Measurements from ENCODE around the gene FAM53B.

FAM53B gene

DNA sequence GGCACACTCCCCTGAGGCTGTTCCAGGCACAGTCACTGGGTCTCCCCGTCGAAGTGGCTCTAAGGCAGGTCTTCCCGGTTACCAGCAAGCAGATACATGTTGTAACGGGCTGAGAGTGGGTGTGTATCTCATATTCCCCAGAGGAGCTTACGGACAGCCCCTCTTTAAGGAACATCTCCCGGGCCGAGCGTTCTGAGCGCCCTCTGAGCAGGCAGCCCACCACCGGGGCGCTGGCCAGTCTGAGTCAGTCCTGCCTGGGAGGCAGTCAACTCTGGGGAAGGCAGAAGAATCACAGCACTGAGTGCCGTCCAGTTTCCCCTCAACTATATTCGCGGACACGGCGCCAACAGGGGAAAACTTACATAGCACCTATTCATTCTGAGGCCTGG lies 165.2 kb downstream of the FAM53B start:
- TF ChIP-seq, protein P1, sequence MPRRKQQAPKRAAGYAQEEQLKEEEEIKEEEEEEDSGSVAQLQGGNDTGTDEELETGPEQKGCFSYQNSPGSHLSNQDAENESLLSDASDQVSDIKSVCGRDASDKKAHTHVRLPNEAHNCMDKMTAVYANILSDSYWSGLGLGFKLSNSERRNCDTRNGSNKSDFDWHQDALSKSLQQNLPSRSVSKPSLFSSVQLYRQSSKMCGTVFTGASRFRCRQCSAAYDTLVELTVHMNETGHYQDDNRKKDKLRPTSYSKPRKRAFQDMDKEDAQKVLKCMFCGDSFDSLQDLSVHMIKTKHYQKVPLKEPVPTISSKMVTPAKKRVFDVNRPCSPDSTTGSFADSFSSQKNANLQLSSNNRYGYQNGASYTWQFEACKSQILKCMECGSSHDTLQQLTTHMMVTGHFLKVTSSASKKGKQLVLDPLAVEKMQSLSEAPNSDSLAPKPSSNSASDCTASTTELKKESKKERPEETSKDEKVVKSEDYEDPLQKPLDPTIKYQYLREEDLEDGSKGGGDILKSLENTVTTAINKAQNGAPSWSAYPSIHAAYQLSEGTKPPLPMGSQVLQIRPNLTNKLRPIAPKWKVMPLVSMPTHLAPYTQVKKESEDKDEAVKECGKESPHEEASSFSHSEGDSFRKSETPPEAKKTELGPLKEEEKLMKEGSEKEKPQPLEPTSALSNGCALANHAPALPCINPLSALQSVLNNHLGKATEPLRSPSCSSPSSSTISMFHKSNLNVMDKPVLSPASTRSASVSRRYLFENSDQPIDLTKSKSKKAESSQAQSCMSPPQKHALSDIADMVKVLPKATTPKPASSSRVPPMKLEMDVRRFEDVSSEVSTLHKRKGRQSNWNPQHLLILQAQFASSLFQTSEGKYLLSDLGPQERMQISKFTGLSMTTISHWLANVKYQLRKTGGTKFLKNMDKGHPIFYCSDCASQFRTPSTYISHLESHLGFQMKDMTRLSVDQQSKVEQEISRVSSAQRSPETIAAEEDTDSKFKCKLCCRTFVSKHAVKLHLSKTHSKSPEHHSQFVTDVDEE (CRISPR knock-in tag; IDR thresholded peaks at IDR 0.05): no peak
- TF ChIP-seq ZNF565 (CRISPR knock-in tag; conservative IDR thresholded peaks at IDR 0.05; ENCODE audit: low read depth) (no peak), PPARA (CRISPR knock-in tag; IDR thresholded peaks at IDR 0.05; ENCODE audit: borderline replicate concordance) (no peak), GLIS3 (CRISPR knock-in tag; IDR thresholded peaks at IDR 0.05) (no peak), TOX (CRISPR knock-in tag; IDR thresholded peaks at IDR 0.05; ENCODE audit: borderline replicate concordance) (no peak), ESRRG (CRISPR knock-in tag; IDR thresholded peaks at IDR 0.05) (no peak), ZFP30 (CRISPR knock-in tag; IDR thresholded peaks at IDR 0.05) (no peak), OSR1 (CRISPR knock-in tag; IDR thresholded peaks at IDR 0.05) (no peak), ARNTL (CRISPR knock-in tag; IDR thresholded peaks at IDR 0.05; ENCODE audit: borderline replicate concordance, low read depth) (no peak), ZNF70 (CRISPR knock-in tag; IDR thresholded peaks at IDR 0.05) (no peak), ZNF8 (CRISPR knock-in tag; IDR thresholded peaks at IDR 0.05) (no peak), SNAI2 (CRISPR knock-in tag; IDR thresholded peaks at IDR 0.05) (no peak), ZC3H10 (CRISPR knock-in tag; IDR thresholded peaks at IDR 0.05) (no peak), CSDC2 (CRISPR knock-in tag; IDR thresholded peaks at IDR 0.05) (no peak), TCF4 (CRISPR knock-in tag; IDR thresholded peaks at IDR 0.05; ENCODE audit: borderline replicate concordance) (no peak)
- TF ChIP-seq, protein P2, sequence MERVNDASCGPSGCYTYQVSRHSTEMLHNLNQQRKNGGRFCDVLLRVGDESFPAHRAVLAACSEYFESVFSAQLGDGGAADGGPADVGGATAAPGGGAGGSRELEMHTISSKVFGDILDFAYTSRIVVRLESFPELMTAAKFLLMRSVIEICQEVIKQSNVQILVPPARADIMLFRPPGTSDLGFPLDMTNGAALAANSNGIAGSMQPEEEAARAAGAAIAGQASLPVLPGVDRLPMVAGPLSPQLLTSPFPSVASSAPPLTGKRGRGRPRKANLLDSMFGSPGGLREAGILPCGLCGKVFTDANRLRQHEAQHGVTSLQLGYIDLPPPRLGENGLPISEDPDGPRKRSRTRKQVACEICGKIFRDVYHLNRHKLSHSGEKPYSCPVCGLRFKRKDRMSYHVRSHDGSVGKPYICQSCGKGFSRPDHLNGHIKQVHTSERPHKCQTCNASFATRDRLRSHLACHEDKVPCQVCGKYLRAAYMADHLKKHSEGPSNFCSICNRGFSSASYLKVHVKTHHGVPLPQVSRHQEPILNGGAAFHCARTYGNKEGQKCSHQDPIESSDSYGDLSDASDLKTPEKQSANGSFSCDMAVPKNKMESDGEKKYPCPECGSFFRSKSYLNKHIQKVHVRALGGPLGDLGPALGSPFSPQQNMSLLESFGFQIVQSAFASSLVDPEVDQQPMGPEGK (CRISPR knock-in tag; IDR thresholded peaks at IDR 0.05; ENCODE audit: borderline replicate concordance): no peak
- TF ChIP-seq, protein P3, sequence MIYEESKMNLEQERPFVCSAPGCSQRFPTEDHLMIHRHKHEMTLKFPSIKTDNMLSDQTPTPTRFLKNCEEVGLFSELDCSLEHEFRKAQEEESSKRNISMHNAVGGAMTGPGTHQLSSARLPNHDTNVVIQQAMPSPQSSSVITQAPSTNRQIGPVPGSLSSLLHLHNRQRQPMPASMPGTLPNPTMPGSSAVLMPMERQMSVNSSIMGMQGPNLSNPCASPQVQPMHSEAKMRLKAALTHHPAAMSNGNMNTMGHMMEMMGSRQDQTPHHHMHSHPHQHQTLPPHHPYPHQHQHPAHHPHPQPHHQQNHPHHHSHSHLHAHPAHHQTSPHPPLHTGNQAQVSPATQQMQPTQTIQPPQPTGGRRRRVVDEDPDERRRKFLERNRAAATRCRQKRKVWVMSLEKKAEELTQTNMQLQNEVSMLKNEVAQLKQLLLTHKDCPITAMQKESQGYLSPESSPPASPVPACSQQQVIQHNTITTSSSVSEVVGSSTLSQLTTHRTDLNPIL (CRISPR knock-in tag; IDR thresholded peaks at IDR 0.05; ENCODE audit: low read depth): no peak
- TF ChIP-seq, protein P4, sequence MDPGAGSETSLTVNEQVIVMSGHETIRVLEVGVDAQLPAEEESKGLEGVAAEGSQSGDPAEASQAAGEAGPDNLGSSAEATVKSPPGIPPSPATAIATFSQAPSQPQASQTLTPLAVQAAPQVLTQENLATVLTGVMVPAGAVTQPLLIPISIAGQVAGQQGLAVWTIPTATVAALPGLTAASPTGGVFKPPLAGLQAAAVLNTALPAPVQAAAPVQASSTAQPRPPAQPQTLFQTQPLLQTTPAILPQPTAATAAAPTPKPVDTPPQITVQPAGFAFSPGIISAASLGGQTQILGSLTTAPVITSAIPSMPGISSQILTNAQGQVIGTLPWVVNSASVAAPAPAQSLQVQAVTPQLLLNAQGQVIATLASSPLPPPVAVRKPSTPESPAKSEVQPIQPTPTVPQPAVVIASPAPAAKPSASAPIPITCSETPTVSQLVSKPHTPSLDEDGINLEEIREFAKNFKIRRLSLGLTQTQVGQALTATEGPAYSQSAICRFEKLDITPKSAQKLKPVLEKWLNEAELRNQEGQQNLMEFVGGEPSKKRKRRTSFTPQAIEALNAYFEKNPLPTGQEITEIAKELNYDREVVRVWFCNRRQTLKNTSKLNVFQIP (CRISPR knock-in tag; IDR thresholded peaks at IDR 0.05; ENCODE audit: borderline replicate concordance, low read depth): no peak

DNA sequence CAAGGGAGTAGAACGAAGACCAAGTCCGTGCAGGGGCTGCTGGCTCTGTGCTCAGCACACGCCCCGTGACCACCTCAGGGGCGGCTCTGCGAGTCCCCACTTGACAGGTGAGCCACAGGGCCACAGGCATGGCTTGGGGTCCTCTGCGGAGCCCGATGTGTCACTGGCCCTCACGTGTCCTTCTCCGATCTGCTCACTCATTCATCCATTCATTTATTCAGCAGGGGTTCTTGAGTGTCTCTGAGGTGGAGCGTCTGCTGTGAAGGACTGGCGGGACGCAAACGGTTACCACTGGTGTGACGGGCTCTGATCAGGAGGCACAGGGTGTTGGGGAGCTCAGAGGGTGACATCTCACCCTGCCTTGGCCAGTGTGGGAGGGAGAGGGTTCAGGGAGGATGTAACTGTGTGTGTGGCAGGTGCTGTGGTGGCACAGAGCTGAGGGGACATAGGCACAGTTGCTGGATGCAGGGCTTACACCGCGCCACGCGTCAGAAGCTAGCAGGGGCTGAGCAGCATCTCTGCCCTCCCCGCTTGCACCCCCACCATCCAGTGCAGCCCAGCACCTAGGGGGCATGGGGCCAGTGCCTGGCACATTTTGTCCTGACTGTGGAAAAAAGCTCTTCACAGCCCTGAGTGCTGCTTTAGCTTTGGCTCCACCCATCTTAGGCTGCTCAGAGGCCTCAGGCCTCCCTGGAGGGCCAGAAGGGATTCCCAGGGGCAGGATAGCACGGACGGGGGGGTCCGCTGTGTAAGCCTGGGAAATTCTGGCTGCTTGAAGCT lies 165.8 kb downstream of the FAM53B start:
- no peak; the same call in 2 of the 3 replicates for ATAC-seq
- TF ChIP-seq, protein P2 (CRISPR knock-in tag; IDR thresholded peaks at IDR 0.05; ENCODE audit: borderline replicate concordance): no peak
- TF ChIP-seq ARNTL (CRISPR knock-in tag; IDR thresholded peaks at IDR 0.05; ENCODE audit: borderline replicate concordance, low read depth): no peak
- no peak for TF ChIP-seq RARB (CRISPR knock-in tag; IDR thresholded peaks at IDR 0.05)
- TF ChIP-seq, protein P4 (CRISPR knock-in tag; IDR thresholded peaks at IDR 0.05; ENCODE audit: borderline replicate concordance, low read depth): no peak
- TF ChIP-seq CSDC2 (CRISPR knock-in tag; IDR thresholded peaks at IDR 0.05): no peak
- no peak for TF ChIP-seq TOX (CRISPR knock-in tag; IDR thresholded peaks at IDR 0.05; ENCODE audit: borderline replicate concordance)
- TF ChIP-seq PPARA (CRISPR knock-in tag; IDR thresholded peaks at IDR 0.05; ENCODE audit: borderline replicate concordance): no peak
- TF ChIP-seq ESRRG (CRISPR knock-in tag; IDR thresholded peaks at IDR 0.05): no peak
- TF ChIP-seq SNAI2 (CRISPR knock-in tag; IDR thresholded peaks at IDR 0.05): no peak
- TF ChIP-seq ZNF8 (CRISPR knock-in tag; IDR thresholded peaks at IDR 0.05): no peak
- no peak for TF ChIP-seq ZFP3 (CRISPR knock-in tag; IDR thresholded peaks at IDR 0.05)
- TF ChIP-seq, protein P5, sequence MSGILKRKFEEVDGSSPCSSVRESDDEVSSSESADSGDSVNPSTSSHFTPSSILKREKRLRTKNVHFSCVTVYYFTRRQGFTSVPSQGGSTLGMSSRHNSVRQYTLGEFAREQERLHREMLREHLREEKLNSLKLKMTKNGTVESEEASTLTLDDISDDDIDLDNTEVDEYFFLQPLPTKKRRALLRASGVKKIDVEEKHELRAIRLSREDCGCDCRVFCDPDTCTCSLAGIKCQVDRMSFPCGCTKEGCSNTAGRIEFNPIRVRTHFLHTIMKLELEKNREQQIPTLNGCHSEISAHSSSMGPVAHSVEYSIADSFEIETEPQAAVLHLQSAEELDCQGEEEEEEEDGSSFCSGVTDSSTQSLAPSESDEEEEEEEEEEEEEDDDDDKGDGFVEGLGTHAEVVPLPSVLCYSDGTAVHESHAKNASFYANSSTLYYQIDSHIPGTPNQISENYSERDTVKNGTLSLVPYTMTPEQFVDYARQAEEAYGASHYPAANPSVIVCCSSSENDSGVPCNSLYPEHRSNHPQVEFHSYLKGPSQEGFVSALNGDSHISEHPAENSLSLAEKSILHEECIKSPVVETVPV (CRISPR knock-in tag; IDR thresholded peaks at IDR 0.05): no peak
- TF ChIP-seq OSR1 (CRISPR knock-in tag; IDR thresholded peaks at IDR 0.05): no peak
- no peak for TF ChIP-seq ISL1 (CRISPR knock-in tag; IDR thresholded peaks at IDR 0.05)

More for the DNA sequence above, 165.2 kb downstream of the FAM53B start:
- no peak for ATAC-seq

Measured in SK-N-SH treated with all-trans-retinoic acid at 6 μM for 48 hours (cell line).